Trophoblast cell (in vitro differentiated cells and primary cell): Measurements from ENCODE around the gene RADIL.

ENCODE experiments used
- DNase-seq, 2 donors: peaks; one replicate each; pipeline ENCODE4 v3.0.0-alpha.2; 2016
- H2AFZ ChIP-seq: 2 replicates; pipeline ENCODE4 v1.6.1; 2013; ENCODE audit warnings: low read length, moderate library complexity, mild to moderate bottlenecking; ENCODE audit not compliant: insufficient read depth, poor library complexity
- H2AK5ac ChIP-seq: 2 replicates; pipeline ENCODE4 v1.6.1; 2013; ENCODE audit warnings: mild to moderate bottlenecking, low read length
- H2BK120ac ChIP-seq: 2 replicates; pipeline ENCODE4 v1.6.1; 2013; ENCODE audit warnings: low read length, mild to moderate bottlenecking, moderate library complexity; ENCODE audit not compliant: insufficient read depth, poor library complexity
- H2BK12ac ChIP-seq: 2 replicates; pipeline ENCODE4 v1.6.1; 2013; ENCODE audit warnings: mild to moderate bottlenecking, low read length, moderate library complexity
- H2BK5ac ChIP-seq: 2 replicates; pipeline ENCODE4 v1.6.1; 2013; ENCODE audit warnings: low read length, low read depth, moderate library complexity, mild to moderate bottlenecking; ENCODE audit not compliant: poor library complexity
- H3K14ac ChIP-seq: 2 replicates; pipeline ENCODE4 v1.6.1; 2013; ENCODE audit warnings: mild to moderate bottlenecking, low read length
- H3K18ac ChIP-seq: 2 replicates; pipeline ENCODE4 v1.6.1; 2013; ENCODE audit warnings: mild to moderate bottlenecking, low read length
- H3K23ac ChIP-seq: 2 replicates; pipeline ENCODE4 v1.6.1; 2013; ENCODE audit warnings: low read length
- H3K27ac ChIP-seq: 2 replicates; pipeline ENCODE4 v1.5.1; 2013; ENCODE audit warnings: low read depth, mild to moderate bottlenecking, inconsistent platforms, low read length, moderate library complexity
- H3K27me3 ChIP-seq: 2 replicates; pipeline ENCODE4 v1.6.1; 2013; ENCODE audit warnings: inconsistent platforms, mild to moderate bottlenecking, low read length, moderate library complexity; ENCODE audit not compliant: insufficient read depth
- H3K36me3 ChIP-seq, 2 experiments: 1 replicate in 1 of 2; 2 replicates in 1 of 2; pipeline ENCODE4 v1.6.1; 2013; ENCODE audit warnings: low read length in 2 of 2, mild to moderate bottlenecking in 2 of 2, moderate library complexity in 1 of 2; ENCODE audit not compliant: insufficient read depth in 2 of 2, control insufficient read depth in 1 of 2
- H3K4ac ChIP-seq: 2 replicates; pipeline ENCODE4 v1.6.1; 2013; ENCODE audit warnings: low read depth, mild to moderate bottlenecking, low read length, moderate library complexity
- H3K4me1 ChIP-seq, 2 experiments: 1 replicate in 1 of 2; 2 replicates in 1 of 2; pipeline ENCODE4 v1.6.1; 2013; ENCODE audit warnings: low read length in 2 of 2, mild to moderate bottlenecking in 2 of 2, moderate library complexity in 1 of 2; ENCODE audit not compliant: insufficient read depth in 2 of 2, control insufficient read depth in 1 of 2
- H3K4me2 ChIP-seq: 2 replicates; pipeline ENCODE4 v1.6.1; 2013; ENCODE audit warnings: inconsistent platforms, mild to moderate bottlenecking, low read length, moderate library complexity
- H3K4me3 ChIP-seq: 2 replicates; pipeline ENCODE4 v1.5.1; 2013; ENCODE audit warnings: mild to moderate bottlenecking, low read depth, low read length, inconsistent platforms
- H3K79me1 ChIP-seq: one replicate; pipeline ENCODE4 v1.6.1; 2013; ENCODE audit warnings: low read length
- H3K79me2 ChIP-seq: 2 replicates; pipeline ENCODE4 v1.6.1; 2013; ENCODE audit warnings: low read length, mild to moderate bottlenecking; ENCODE audit not compliant: control insufficient read depth, insufficient read depth, poor library complexity
- H3K9ac ChIP-seq: 2 replicates; pipeline ENCODE4 v1.6.1; 2013; ENCODE audit warnings: mild to moderate bottlenecking, low read length
- H3K9me3 ChIP-seq: 2 replicates; pipeline ENCODE4 v1.6.1; 2013; ENCODE audit warnings: low read depth, mild to moderate bottlenecking, control low read depth, inconsistent platforms, low read length; ENCODE audit not compliant: insufficient read depth
- H4K12ac ChIP-seq: 2 replicates; pipeline ENCODE4 v1.6.1; 2013; ENCODE audit warnings: low read depth, mild to moderate bottlenecking, low read length, moderate library complexity
- H4K8ac ChIP-seq: 2 replicates; pipeline ENCODE4 v1.6.1; 2013; ENCODE audit warnings: low read depth, mild to moderate bottlenecking, low read length, moderate library complexity
- H4K91ac ChIP-seq: one replicate; pipeline ENCODE4 v1.6.1; 2013; ENCODE audit warnings: low read depth, mild to moderate bottlenecking, low read length, moderate library complexity
- WGBS: extraction: QIAGEN DNeasy Blood & Tissue Kit; methylation state at CpG from one replicate; pipeline ENCODE4 v1.1.7; 2013; ENCODE audit warnings: missing lambda C conversion rate; ENCODE audit not compliant: insufficient read length, insufficient coverage; ENCODE audit errors: extremely low coverage; 5-methylcytosine and 5-hydroxymethylcytosine counted together

Gene RADIL

DNA sequence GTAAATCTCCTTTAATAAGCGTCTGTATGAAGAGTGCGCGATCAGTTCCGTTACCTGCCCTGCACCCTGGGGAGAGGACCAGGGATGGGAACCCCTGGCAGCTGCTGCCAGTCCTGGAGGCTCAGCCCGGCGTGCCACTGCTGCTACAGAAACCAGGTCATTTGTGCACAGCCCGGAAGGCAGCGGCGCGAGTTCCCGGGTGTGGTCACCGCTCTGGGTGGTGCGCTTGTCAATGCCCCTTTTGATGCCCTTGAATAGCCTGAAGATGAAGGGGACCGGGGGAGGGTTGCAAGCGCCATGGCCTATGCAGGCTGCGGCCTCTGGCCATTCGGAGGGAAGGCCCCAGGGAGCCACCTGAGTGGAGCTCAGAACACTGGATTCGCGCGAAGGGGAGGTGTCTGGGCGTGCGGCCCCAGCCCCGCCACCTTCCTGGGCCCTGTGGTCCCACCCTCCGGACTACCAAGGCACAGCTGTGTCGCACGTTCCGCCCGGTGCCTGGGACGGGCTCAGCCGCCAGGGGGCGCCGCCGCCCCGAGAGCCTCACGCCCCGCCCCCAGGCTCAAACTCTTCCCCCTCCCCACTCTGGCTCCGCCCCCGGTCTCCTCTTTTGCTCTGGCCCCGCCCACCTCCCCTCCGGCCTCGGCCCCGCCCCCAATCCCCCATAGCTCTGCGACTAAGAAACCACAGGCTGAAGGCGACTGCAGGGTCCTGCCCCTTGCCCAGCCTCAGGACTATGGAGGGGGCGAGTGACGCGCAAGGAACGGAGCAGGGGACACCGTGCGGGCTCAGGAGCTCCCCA, 91.6 kb downstream of the RADIL start:
- H3K79me2 ChIP-seq, result no peaks in the 10 kb centered on the region
- DNase-seq, result peak; percentile 41 to 59
- H2AK5ac ChIP-seq, result no peak overlapping the region
- H4K12ac ChIP-seq, result peak overlapping the region; percentile 20
- no peaks in the 10 kb centered on the region for H3K27me3 ChIP-seq
- no peak overlapping the region for H2BK12ac ChIP-seq
- H3K4me3 ChIP-seq, result no peak overlapping the region
- no peak overlapping the region for H3K4ac ChIP-seq
- peaks cover 6% of the 10 kb centered on the region for H3K9me3 ChIP-seq
- no peak overlapping the region for H4K8ac ChIP-seq
- H2BK5ac ChIP-seq, result no peak overlapping the region
- no peak overlapping the region for H4K91ac ChIP-seq
- H3K79me1 ChIP-seq, result no peaks in the 10 kb centered on the region
- no peak overlapping the region for H2AFZ ChIP-seq
- H3K23ac ChIP-seq, result no peak overlapping the region
- peaks cover 57 to 62% of the 10 kb centered on the region in 2 experiments for H3K36me3 ChIP-seq
- H3K18ac ChIP-seq, result no peak overlapping the region
- WGBS, result no CpG with 5 or more reads among the region's 50 CpGs
- H3K27ac ChIP-seq, result no peak overlapping the region
- H3K9ac ChIP-seq, result no peak overlapping the region
- H3K4me1 ChIP-seq, result peaks cover 8 to 17% of the 10 kb centered on the region in 2 experiments
- H2BK120ac ChIP-seq, result no peak overlapping the region
- peak overlapping the region; percentile 54 for H3K4me2 ChIP-seq
- H3K14ac ChIP-seq, result no peak overlapping the region

DNA sequence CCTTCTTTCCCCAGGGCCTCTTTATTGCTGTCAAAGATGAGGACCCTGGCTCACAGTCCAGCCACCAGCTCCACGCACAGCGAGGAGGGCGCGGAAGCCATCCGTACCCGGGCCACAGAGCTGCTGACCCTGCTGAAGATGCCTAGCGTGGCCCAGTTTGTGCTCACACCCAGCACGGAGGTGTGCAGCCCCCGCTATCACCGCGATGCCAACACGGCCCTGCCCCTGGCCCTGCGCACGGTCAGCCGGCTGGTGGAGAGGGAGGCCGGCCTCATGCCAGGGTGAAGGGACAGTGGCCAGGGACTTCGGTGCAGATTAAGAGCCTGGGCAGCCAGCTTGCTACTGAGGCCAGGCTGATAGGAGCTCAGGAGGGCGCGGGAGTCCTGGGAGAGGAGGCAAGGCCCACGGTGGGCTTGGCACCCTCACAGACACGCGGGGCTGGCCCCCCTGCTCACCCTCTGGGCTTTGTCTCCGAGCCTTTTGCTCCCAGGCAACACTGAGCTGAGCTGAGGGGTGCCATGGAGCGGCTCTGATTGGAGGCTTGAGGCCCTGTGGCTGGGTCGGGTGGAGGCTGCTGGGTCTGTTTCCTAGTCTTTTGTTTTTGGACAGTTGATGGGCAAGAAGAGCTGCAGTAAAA, 92.3 kb downstream of the RADIL start:
- no peak overlapping the region for H2BK120ac ChIP-seq
- DNase-seq, result no peak
- no peaks in the 10 kb centered on the region for H3K27me3 ChIP-seq
- H2AK5ac ChIP-seq, result no peak overlapping the region
- H4K91ac ChIP-seq, result no peak overlapping the region
- peaks cover 6% of the 10 kb centered on the region for H3K9me3 ChIP-seq
- no peak overlapping the region for H3K23ac ChIP-seq
- H3K14ac ChIP-seq, result no peak overlapping the region
- no peak overlapping the region for H2AFZ ChIP-seq
- no peak overlapping the region for H4K12ac ChIP-seq
- no peak overlapping the region for H3K4me3 ChIP-seq
- no peak overlapping the region for H3K18ac ChIP-seq
- H3K4ac ChIP-seq, result no peak overlapping the region
- no peak overlapping the region for H3K9ac ChIP-seq
- no peak overlapping the region for H3K27ac ChIP-seq
- H2BK12ac ChIP-seq, result no peak overlapping the region
- H3K36me3 ChIP-seq, result peaks cover 64 to 70% of the 10 kb centered on the region in 2 experiments
- WGBS, result no CpG with 5 or more reads among the region's 25 CpGs
- H4K8ac ChIP-seq, result no peak overlapping the region
- no peaks in the 10 kb centered on the region for H3K79me1 ChIP-seq
- H3K4me2 ChIP-seq, result no peak overlapping the region
- no peaks in the 10 kb centered on the region for H3K79me2 ChIP-seq
- no peak overlapping the region for H2BK5ac ChIP-seq
- peaks cover 8 to 17% of the 10 kb centered on the region in 2 experiments for H3K4me1 ChIP-seq

GRCh38 chr7:4790516-4790991, 93.0 kb downstream of the RADIL start:
- Histone ChIP-seq H3K18ac (no peak overlapping the region), H3K9me3 (peaks cover 6% of the 10 kb centered on the region), H4K91ac (no peak overlapping the region), H3K79me1 (no peaks in the 10 kb centered on the region), H2AFZ (no peak overlapping the region), H4K12ac (no peak overlapping the region), H2AK5ac (no peak overlapping the region), H2BK120ac (no peak overlapping the region), H3K36me3 (peaks cover 70 to 75% of the 10 kb centered on the region in 2 experiments), H2BK12ac (no peak overlapping the region), H4K8ac (no peak overlapping the region), H2BK5ac (no peak overlapping the region), H3K4me2 (no peak overlapping the region), H3K14ac (no peak overlapping the region), H3K79me2 (no peaks in the 10 kb centered on the region), H3K23ac (no peak overlapping the region), H3K4ac (no peak overlapping the region), H3K4me3 (no peak overlapping the region), H3K9ac (no peak overlapping the region), H3K4me1 (peaks cover 8 to 17% of the 10 kb centered on the region in 2 experiments), H3K27me3 (no peaks in the 10 kb centered on the region), H3K27ac (no peak overlapping the region)
- WGBS, result no CpG with 5 or more reads among the region's 24 CpGs
- DNase-seq, result no peak

GRCh38 chr7:4790078-4790465, 93.4 kb downstream of the RADIL start:
- Histone ChIP-seq H2BK5ac (no peak overlapping the region), H3K79me2 (no peaks in the 10 kb centered on the region), H3K27me3 (no peaks in the 10 kb centered on the region), H3K4me1 (peaks cover 8 to 17% of the 10 kb centered on the region in 2 experiments), H3K18ac (no peak overlapping the region), H3K9ac (no peak overlapping the region), H4K91ac (no peak overlapping the region), H3K9me3 (peaks cover 9% of the 10 kb centered on the region), H3K4me2 (no peak overlapping the region), H3K14ac (no peak overlapping the region), H2AFZ (no peak overlapping the region), H3K36me3 (peaks cover 75 to 80% of the 10 kb centered on the region in 2 experiments), H3K4me3 (no peak overlapping the region), H3K27ac (no peak overlapping the region), H3K4ac (no peak overlapping the region), H3K23ac (no peak overlapping the region), H4K8ac (no peak overlapping the region), H4K12ac (no peak overlapping the region), H2BK12ac (no peak overlapping the region), H2AK5ac (no peak overlapping the region), H3K79me1 (no peaks in the 10 kb centered on the region), H2BK120ac (no peak overlapping the region)
- WGBS, result no CpG with 5 or more reads among the region's 9 CpGs
- no peak for DNase-seq
